ENCODE measurements around the gene PLXNC1. TPM values are rescaled to one million over a fixed set of nuclear protein-coding genes. Genes with fewer than 3 reads are reported as not detected.
A peak's percentile ranks its signal among the peaks of the same experiment; 100 is the strongest.

Gene PLXNC1
- total RNA-seq, 1 donor from 2014 or later: 1.1 TPM

DNA sequence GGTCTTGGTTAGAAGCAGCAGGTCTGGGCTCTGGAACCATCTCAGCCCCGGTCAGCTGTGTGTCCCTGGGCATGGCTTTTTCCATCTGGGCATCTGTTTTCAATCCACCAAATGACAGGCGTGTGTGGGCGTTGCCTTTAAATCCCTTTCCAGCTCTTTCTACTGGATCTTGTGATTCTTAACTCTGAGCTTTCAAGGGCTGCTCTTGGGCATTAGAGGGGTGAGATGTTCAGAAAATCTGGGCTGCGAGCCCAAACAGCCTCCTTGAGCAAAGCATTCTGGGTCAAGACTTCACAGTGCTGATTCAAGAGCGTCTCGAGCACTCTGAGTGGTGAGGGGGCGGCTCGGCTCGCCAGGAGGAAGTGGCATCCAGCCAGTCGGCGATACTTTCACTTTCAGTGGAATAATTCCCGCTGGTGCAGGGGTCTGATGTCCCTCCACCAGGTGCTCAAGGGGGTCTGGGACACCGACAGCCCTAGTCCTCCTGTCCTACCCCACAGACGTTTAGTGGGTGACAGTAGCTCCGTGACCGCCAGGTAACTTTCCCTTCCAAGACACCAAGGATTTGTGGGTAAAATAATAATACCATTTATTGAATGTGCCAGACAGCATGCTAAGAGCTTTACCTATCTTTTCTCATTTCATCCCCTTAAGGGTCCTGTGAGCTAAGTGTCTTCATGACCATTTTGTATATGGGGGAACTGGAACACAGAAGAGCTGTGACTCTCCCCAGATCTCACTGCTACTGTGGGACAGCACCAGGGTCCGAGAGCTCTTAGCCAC is 114.0 kb downstream of the PLXNC1 start:
- DNase-seq (ENCODE audit: low spot score): peak; percentile 57
- ATAC-seq: peak; percentile 72

DNA sequence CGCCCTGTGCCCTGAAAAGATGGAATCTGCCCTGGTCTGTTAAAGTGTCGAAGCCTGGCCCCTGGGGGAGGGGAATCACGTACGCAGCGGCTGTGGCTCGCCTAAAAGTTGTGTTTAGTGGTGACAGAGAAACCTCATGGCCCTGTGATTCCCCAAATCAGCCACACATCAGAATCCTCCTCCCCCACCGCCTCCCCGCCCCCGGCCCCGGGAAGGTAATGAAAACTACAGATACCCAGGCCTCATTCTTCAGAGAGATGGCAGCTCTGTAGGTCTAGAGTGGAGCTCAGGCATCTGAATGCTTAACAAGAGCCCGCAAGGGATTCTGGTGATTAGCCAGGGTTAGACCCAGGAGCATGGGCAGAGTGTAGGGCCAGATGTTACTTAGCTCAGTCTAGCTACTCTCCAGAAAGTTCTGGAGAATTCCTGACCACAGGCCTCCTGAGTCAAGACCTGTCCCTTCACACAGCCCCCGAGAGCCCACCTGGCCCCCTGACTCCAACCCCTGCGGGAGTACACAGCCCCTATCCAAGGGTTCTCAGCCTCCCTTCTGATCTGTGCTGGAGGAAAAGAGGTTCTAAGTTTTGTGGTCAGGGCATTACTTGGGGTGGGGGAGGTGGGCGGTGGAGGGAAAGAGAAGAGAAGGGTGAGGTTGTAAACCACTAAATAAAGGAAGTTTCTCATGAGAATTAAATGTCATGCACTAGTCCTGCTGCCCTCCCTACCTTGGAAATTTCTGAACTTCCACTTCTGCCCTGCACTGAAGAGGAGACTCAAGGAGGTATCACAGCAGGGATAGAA is 114.8 kb downstream of the PLXNC1 start:
- DNase-seq (ENCODE audit: low spot score): no peak
- peak; percentile 17 for ATAC-seq

DNA sequence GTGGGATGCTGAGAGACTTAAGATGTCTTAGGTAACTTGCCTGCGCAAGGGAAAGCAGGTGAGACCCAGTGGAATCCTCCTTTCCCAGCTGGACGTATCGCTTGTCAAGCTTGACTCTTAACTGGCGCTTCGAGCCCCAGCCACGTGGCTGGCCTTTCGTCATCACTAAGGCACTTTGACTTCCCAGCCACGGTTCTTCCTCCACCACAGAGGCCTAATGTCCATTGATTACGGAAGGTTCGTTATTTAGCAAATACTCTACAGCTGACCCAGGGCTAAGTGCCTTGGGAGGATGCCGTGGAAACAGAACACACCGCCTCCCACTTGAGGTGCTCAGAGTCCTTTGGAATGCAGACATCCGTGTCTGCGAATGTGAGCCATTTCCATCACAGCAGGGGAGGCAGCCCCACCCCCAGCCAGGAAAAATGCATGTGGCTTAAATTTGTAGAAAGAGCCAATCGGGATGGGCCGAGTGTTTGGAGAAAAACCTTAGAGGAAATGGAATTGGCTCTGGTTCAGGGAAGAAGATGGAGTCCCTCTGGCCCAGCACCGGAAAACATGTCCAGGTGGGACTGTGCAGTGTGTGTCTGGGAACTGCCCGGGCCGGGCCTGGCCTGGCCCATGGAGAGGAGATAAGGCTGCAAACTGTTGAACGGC is 115.7 kb downstream of the PLXNC1 start:
- no peak for DNase-seq (ENCODE audit: low spot score)

DNA sequence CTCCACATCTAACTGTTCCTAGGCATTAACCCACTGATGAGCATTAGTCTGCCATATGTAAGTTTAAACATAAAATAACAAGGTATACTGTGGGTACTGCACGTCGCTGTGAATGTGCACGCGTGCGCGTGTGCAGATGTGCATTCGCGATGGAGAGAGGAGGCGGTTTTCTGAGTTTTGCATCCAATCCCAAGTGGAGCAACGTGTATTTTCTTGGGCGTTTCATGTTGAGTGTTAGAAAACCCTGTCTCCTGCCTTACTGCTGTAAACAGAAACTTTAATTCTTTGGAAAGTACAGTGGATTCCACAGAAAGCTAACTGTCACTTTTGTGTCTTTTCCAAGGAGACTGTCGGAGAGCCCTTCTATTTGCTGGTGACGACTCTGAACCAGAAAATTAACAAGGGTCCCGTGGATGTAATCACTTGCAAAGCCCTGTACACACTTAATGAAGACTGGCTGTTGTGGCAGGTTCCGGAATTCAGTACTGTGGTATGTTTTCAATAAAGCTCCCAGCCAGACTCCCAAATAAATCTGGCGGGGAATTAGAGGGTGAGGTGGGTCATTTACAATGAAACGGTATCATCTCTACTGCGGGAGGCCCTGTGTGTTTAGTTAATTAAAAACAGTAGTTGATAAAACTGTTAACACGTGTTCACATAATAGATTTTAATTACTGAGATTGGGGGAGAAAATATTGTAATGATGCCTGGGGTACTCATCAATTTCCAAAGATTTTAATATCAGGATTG is 116.5 kb downstream of the PLXNC1 start:
- DNase-seq (ENCODE audit: low spot score) (no peak), ATAC-seq (no peak)

More for the DNA sequence above, 115.7 kb downstream of the PLXNC1 start:
- no peak for ATAC-seq

DNA sequence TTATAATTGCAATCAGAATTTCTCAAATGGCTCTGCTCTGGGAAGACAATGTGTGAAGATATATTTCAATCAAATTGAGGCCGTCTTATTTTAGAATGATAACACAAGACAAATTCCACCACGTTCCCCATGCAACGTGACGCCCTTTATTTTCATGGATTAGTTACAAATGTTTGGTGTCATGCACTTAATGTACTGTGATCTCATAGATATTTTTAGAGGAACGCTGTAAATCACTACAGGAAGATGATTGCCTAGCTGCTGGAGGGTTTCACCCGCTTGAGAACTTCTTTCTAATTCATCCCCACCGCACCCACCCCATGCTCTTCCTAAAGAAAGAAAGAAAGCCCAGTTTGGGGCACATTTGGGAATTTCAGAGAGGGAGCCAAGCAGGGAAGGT is 117.2 kb downstream of the PLXNC1 start:
- ATAC-seq (no peak), DNase-seq (ENCODE audit: low spot score) (no peak)

DNA sequence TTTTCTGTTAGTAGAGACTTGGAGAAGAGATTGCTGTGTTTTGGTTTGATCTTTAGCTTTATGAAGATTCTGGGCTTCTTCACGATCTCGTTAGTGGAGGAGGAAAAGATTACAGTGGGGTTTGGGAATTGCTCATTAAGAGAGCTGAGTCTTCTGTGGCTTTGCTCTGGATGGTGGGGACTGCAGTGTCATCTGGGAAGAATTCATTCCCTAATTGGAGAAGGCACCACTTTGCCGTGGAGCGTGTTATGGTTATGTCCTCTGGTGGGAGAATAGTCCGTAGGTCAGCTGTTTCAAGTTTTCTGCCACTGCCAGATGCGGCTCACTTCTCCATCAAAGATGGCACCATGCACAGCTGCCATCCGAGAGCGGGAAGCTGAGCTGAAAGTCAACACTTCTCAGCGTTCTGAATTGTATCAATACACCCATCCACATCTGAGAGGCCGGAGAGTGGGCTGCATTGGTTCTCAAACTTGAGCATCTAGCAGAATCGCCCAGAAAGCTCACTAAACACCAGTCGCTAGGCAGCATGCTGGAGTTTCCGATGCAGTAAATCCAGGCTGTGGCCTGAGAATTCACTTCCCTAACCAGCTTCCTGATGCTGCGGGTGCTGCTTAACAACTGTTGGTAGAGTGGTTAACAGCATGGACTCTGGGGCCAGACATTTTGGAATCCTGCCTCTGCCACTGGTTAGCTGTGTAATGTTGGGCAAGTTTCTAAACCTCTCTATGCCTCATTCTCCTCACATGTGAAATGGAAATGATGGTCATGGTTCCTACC is 117.8 kb downstream of the PLXNC1 start:
- ATAC-seq (no peak), DNase-seq (ENCODE audit: low spot score) (no peak)

DNA sequence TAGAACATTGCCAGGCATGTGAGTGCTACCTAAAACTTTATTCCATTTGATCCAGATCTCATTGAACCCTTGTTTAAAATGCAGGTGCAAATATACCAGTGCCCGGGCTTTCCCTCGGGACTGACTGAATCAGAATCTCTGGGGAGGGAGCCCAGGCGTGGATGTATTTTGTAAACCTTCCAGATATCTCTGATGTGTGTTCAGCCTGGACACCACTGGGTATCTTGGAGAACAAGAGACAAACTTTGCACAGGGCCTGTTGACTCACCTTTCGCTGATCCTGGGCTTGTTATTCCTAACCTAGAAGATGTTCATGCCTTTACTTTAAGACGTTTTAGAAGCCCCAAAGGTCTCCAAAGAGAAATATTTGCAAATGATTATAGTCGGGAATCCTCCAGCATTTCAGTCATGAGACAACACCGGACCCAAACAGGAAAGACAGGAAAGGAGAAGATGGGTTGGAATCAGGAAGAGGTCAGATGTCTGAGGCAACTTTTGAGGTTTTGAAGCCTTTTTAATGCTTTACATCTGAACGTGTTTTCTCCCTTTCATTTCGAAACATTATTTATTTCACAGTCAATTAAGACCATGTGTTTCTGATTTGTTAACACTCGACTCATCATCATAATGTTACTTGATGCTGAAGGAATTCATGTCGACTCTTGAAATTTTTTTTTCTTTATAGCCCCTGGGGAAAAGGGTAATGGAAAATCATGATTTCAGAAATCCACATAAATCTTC is 118.6 kb downstream of the PLXNC1 start:
- no peak for DNase-seq (ENCODE audit: low spot score)
- ATAC-seq: no peak

DNA sequence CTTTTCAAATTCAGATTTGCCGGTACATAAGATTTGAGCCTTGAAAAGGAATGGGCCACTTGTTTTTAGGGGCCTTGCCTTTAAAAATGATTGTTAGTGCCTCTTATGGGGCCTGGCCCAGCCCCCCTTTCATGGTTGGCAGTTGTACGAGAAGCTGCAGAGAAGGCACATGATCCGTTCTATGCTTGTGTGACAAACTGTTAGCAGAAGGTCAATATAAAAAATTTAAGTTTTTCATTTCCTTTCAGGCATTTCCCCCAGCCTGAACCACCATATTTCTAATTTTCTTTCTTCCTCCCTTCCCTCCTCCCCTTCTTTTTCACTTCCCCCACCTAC is 119.1 kb downstream of the PLXNC1 start:
- ATAC-seq (no peak), DNase-seq (ENCODE audit: low spot score) (no peak)

DNA sequence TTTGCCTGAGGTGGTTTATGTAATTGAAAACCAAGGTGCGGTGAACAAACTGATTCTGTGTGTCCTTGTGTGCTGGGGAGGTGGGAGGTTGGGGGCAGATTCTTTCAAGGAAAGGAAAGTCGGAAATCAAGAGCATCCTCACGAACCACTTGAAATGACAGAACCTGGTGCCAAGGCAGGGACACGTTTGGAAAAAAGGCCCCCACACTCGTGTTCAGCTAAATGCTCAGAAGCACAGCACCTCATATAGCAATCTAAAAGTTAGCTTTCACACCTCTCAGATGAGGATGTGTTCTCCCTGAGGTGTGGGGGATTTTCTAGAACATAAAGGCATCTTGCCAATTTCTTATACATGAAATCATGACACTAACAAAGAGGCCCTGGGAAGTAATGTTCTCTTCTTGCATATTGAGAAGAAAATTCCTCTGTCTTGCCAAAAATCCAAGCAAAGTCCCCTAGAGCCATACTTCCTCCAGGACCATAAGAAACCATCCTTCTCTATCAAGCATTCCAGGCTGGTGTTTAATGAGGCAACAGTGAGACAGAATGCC is 119.6 kb downstream of the PLXNC1 start:
- DNase-seq (ENCODE audit: low spot score) (no peak), ATAC-seq (no peak)

DNA sequence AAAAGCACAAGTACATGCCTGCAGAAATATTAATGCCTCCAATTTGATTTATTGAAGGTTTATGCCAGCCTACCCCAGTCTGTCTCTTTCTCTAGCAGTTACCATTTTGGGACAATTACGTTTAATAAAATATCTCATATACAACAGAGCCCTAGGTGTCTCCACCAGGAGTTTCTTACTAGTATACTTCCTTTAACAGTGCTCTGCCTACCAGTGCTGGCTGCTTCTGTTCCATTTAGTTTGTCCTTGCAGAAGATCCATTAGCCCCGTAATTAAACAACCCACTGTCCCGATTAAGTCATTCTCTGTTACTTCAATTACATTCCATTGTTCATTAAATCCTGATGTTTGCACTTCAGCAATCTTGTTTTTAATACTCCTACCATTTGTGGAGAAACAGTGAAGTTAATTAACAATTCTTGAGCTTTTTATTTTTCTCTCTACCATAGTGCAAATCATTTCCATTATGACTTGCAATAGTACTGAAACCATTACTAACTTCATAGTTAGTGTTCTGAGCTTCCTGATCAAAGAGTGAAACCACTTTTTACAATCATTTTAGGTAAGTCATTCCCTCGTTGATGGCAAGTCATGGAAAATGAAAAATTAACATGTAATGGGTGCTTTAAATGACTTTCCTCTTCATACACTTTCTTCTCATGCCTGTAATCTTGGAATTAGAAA is 121.1 kb downstream of the PLXNC1 start:
- no peak for ATAC-seq
- no peak for DNase-seq (ENCODE audit: low spot score)

DNA sequence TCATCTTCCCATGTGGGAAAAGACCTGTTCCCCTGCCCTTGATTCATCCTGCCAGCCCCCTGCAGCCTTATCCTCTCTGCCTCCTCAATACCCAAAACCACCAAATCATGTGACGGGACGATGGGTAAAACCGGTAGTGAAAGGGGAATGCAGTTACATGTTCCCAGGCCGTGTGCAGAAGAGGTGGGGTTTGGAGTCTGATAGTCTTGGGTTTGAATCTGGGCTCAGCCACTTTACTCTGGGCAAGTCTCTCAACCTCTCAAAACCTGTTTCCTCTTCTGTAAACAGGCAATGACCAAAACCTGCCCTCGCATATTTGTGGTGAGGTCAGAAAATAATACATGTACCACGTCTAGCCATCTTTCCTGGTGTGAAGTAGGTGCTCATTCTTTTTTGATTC is 123.0 kb downstream of the PLXNC1 start:
- no peak for ATAC-seq
- no peak for DNase-seq (ENCODE audit: low spot score)

DNA sequence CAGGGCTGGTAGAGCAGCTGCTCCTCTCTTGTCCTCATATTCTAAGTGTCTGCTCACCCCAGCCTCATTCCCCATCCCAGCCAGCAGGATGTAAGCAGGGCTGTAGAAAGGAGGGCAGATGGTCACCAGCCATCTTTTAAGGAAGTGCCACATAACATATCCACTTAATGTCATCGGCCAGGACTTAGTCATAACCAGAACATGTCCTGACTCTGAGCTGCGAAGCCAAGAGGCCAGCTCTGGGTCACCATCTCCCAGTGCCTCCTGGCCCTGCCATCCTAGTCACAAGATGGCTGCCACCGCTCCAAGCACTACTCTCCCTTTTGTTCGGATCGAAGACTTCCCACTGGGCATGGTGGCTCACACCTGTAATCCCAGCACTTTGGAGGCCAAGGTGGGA is 123.9 kb downstream of the PLXNC1 start:
- no peak for DNase-seq (ENCODE audit: low spot score)
- ATAC-seq: no peak

DNA sequence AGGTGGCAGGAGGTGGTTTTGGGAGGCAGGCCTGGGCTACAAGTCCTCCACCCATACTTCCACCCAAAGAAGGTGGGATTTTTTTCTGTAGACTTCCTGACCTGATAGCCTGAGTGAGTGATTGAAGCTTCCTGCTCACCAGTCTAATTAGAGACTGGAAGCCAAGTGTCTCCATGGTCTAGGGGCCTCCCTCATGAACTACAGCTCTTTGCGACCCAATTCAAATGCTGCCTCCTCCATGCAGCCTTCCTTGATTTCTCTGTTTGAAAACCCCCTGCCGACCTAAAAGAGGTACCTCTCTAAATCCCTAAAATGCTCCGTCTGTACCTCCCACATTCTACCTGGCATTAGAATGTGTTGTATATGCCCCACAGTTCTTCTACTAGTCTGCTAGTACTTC is 124.9 kb downstream of the PLXNC1 start:
- DNase-seq (ENCODE audit: low spot score) (no peak), ATAC-seq (no peak)

DNA sequence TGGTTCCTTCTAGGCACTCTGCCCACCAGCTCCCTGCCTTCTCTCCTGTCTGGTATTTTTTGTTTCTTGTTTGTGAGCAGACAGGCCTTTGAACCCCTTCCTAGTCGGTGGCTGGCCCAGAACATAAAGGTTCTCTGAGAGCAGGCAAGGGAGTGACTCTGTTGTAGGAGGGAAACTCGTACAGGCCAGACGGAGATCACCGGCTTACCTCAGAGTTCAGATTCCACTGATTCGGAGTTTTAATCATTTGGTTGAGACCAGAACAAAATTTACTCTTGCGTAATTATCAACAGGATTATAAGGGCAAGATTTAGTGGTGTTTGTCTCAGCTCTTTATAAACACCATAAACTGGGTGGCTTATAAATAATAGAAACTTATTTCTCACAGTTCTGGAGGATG is 128.3 kb downstream of the PLXNC1 start:
- ATAC-seq (peak; percentile 71), DNase-seq (ENCODE audit: low spot score) (peak; percentile 52)

DNA sequence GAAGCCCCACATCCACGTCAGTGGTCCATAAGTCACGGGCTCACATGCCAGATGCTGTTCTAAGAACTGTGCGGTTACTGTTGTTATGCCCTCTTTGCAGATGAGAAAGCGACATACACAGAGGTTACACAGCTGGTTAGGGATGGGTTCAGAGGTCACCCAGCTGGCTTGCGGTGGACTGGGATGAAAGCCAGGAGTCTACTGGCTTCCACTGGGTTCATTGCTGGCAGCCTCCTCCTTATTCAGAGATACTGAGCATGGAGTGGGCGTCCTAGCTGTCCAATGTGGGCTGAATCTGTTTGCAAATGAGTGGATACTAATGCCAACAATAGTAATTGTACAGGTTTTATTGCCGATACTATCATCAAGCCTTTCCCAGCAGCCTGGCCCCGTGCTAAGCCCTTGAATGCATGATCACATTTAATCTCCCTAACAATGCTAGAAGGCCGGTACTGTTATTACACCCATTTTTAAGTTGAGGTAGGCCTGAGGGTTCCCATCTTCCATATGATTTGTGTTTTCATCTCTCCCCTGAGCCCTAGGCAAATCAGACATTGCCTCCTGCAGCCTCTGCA is 129.1 kb downstream of the PLXNC1 start:
- peak; percentile 84 for DNase-seq (ENCODE audit: low spot score)
- peak; percentile 90 for ATAC-seq

DNA sequence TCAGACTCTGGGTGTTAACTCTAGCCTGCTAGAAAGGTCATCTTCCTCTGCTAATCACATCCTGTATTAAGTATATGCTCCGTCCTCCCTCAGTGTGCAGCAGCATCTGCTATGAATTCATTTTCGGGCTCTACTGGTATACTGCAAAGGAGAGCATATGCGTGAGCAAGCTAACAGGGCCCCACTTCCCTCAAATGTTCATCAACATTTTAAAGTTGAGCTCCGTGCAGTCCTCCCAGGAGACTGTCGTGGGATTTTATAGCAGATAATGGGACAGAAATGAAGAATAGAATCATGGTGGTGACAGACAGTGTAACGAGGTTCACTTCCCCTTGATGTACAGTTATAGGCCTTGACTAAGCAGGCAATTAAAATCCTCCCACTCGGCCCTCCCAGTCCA is 131.7 kb downstream of the PLXNC1 start:
- ATAC-seq (no peak), DNase-seq (ENCODE audit: low spot score) (no peak)

DNA sequence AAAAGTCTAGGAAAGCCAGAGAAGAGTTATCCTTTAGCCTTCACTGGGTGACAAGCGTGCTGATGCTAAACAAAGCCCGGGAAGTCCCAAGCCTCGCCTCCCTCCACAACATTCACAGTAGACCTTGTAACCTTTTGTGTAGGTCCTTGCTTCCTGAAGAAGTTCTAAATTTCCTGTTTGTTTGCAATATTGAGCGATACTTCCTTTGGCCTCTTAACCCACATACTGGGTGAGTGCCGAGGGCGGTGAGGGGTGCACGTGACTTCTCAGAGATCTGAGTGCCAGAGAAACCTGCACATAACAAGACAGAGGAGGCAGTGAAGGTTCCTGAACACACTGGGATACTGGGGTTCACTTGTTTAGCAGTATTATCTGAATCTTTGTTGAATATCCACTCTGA is 134.3 kb downstream of the PLXNC1 start:
- ATAC-seq (peak; percentile 63), DNase-seq (ENCODE audit: low spot score) (no peak)

DNA sequence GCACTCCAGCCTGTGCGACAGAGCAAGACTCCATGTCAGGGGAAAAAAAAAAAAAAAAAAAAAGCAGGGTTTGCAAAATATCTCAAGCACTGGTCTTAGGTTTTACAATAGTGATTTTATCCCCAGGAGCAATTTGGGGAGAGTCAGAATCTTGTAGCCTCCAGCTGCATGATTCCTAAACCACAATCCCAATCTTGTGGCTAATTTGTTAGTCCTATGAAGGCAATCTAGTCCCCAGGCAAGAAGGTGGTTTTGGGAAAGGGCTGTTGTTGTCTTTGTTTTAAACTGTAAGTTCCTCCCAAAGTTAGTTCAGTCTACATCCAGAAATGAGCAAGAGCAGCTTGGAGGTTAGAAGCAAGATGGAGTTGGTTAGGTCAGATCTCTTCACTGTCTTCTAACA is 135.7 kb downstream of the PLXNC1 start:
- DNase-seq (ENCODE audit: low spot score): no peak
- no peak for ATAC-seq

Measured in left lobe of liver (tissue), 2 donors.